C4-2B (cell line): ENCODE data around the gene NREP.

Experiments
- CTCF ChIP-seq: fragments of 450-650 bp; conservative IDR thresholded peaks from 2 replicates; pipeline ENCODE4 v1.5.1; 2017; ENCODE audit warnings: mild to moderate bottlenecking
- ZFX ChIP-seq: fragments of 450-650 bp; IDR thresholded peaks from 2 replicates; pipeline ENCODE4 v1.6.1; 2017

GRCh38 chr5:111749303-111750026 is 7.5 kb downstream of the NREP start:
- TF ChIP-seq CTCF (no peak), ZFX (no peak)
